GM21367 (cell line): ENCODE data around the gene ADGRL3.
"Not testable (repeated sequence)": the region's sequence is repeated elsewhere in the genome, so short reads cannot be mapped to it uniquely, and the experiment has no call there.

Source experiments
- ATAC-seq: cut with Tn5 transposase; IDR thresholded peaks from one replicate; pipeline ENCODE4 v1.9.1; 2021; ENCODE audit not compliant: unreplicated experiment

The ADGRL3 gene

DNA sequence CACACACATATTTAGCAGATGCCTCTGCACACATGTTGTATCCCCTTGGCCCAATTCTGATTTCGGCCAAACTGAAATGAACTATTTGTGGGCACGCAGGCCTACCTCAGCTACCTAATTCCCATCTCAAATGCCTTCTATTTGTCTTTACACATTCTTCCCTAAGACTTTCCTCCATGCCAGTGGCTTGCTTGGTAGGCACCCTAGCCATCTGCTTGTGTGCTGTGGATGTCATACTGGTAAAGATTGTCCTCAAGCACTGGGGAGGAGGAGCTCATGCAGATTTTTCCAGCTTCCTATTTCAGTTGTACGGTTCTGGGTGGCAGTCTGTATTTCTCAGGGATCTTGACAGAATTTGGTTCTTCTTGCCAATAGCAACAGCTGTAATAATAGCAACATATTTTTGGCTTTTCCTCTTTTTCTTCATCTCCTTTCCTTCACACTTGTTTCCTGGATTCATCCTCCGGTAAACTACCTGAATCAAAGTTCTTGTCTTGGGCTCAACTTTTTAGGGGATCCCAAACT is 514.3 kb downstream of the ADGRL3 start:
- ATAC-seq, result no peak

DNA sequence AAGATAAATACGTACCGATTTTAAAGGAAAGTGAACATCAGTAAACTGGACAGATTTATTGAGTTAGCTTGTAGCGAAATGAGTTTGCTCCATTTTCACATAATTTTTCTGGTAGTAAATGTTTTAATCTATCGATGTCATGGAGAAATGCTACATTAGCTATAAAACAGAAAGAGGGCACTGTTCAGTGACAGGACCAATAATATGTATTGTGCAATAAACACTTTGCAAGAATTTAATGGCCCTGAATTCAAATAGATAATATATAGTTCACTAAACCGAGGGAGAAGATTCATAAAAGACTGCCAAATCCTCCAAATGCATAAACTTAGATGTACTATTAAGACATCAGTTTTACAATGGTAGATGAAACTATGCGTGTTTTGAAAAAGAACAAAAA is 516.3 kb downstream of the ADGRL3 start:
- ATAC-seq, result no peak

DNA sequence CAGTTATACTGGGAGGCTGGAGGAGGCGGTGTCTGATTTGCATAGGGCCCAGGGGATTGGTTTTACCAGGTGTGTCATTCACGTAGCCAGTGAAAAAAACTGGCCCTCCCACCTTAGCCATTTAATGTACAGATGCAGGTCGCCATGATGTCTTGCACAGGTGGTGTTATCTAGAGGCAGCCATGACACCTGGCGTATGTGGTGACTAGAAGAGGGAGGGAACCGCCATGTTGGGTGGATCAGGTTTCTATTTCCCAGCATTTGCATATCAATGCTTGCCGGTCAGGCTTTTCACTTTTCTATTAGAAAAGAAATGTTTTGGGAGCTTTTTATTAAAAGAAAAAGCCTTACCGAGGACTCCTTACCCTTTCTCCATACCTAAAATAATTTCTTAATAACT is 523.4 kb downstream of the ADGRL3 start:
- no peak for ATAC-seq

DNA sequence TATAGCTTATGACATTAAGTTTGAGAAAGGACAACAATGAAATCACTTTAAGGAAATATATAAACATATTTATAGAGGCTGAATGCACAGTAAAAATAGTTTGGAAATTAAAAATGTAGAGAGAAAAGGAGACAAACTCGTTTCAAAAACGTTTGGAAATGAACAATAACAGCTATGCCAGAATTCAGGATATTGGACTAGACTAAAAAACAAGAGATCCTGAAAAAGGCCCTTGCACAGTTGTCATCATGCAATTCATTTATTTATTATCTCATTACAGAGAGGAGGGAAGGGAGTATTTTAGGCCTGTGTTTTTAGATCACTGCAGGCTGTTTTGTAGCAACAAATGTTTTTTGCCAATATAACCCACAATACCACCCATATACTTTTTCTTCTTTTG is 527.2 kb downstream of the ADGRL3 start:
- no peak for ATAC-seq

DNA sequence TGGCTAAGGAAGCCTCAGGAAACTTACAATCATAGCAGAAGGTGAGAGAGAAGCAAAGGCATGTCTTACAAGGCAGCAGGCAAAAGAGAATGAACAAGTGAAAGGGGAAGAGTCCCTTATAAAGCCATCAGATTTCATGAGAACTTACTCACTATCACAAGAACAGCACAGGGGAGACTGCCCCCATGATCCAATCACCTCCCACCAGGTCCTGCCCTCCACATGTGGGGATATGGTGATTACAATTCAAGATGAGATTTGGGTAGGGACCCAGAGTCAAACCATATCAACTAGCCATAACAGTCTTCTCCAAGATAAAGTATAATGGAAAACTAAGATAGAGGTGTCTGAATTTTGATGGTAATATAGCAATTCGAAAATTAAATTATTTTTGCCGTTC is 534.3 kb downstream of the ADGRL3 start:
- no peak for ATAC-seq

DNA sequence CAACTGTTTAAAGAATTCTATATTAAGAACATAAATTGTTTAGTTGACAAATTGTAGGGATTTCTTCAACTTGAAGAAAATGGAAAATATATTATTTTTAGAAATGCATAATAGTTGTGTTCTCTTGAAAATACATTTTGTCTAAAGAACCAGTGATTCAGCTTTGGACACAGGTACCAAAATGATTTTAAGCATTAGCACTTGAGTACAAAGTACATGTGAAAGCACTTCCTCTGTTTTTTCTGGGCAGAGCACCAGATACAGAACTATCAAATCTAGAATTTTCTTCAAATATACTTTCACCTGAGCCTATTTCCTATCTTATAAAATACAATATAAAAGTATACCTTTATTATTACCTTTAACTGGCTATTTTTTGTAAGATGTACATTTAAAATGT is 539.8 kb downstream of the ADGRL3 start:
- no peak for ATAC-seq

DNA sequence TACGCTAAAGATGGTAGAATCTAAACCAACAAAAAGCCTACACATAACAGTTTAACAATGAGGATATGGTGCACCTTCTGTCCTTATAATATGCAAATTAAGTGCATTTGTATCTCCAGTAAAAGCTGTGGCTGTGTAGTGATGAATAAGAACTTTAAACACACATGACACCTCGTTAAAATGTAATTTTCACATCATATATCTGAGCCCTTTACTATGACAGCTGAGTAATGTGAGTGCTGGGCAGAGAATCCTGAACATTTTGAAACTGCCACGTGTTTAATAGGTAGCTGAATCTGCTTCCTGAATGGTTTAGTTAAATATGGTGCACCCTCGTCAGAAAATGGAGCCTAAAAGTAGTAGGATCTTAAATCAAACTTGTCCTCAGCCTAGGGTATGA is 540.8 kb downstream of the ADGRL3 start:
- no peak for ATAC-seq

DNA sequence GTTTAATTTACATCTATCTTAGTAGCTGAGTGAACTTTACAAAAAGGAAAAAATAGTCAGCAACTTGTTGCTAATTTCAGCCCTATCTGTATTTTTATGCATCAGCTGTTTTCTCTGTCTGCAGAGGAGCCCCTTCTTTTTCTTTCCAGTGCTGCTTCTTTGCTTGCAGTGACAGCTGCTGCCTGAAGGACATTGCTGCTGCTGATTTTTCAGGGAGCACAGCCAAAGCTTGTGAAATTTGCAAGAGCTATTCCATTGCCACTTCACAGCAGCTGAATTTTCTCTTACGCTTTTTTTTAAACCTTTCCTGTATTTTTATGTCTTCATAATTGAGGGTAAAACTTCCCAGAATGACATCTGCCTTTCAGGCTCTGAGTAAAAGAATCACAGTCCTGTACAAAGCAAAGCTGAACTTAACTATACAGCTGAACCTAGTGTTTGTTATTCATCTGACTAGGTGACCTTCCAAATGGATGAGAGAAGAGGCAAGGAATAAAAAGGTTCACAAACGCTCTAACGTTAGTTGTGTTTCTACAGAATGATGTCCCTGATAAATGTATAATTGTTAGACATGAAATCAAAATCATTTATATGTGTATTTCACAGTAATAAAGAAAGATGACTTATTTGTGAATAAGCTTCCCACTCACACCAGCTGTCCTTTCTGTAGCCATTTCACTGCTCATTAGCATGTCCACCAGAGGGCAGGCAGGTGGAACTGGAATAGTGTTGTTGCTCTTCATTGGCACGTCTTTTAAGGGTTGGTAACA is 541.4 kb downstream of the ADGRL3 start:
- no peak for ATAC-seq

DNA sequence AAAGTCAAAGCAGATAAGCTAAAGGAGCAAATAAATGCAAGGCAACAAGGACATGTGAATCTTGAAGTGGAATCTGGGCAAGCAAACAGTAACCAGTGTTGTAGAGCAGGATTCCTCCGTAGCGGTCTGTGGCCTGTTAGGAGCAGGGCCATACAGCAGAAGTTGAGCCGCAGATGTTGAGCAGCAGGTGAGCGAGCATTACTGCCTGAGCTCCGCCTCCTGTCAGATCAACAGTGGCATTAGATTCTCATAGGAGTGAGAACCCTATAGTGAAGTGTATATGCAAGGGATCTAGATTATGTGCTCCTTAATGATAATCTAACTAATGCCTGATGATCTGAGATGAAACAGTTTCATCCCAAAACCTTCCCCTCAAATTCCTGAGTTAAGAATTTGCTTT is 550.7 kb downstream of the ADGRL3 start:
- ATAC-seq, result no peak

DNA sequence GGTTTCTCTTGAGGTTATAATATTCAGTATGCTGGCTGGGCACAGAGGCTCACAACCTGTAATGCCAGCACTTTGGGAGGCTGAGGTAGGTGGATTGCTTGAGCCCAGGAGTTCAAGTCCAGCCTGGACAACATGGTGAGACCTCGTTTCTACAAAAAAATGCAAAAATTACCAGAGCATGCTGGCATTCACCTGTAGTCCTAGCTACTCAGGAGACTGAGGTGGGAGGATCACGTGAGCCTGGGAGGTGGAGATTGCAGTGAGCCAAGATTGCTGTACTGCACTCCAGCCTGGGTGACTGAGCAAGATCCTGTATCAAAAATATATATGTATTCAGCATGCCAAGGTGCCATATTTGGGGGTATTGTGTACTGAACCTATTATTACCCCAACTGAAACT is 552.5 kb downstream of the ADGRL3 start:
- no peak for ATAC-seq

DNA sequence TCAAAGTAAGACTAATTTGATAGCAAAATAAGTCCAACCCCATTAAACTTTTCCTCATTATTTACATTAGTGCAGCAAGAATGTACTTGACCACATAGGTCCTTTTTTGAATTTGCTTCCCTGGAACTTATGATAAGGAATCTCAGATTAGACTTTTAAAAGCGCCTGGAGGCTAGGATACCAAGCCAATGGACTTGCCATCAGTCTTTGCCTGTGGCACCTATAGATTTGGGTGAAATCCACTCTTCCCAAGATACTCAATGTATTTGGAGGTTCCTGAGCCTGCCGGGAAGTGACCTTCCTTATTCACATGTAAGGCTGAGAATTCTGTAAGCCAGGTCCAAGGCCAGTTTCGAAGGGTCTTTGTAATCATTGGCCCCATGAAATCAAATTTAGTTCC is 553.6 kb downstream of the ADGRL3 start:
- ATAC-seq, result no peak

DNA sequence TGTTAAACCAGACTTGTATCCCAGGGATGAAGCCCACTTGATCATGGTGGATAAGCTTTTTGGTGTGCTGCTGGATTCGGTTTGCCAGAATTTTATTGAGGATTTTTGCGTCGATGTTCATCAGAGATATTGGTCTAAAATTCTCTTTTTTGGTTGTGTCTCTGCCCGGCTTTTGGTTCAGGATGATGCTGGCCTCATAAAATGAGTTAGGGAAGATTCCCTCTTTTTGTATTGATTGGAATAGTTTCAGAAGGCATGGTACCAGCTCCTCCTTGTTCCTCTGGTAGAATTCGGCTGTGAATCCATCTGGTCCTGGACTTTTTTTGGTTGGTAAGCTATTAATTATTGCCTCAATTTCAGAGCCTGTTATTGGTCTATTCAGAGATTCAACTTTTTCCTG is 556.8 kb downstream of the ADGRL3 start:
- ATAC-seq, result not testable (repeated sequence)

DNA sequence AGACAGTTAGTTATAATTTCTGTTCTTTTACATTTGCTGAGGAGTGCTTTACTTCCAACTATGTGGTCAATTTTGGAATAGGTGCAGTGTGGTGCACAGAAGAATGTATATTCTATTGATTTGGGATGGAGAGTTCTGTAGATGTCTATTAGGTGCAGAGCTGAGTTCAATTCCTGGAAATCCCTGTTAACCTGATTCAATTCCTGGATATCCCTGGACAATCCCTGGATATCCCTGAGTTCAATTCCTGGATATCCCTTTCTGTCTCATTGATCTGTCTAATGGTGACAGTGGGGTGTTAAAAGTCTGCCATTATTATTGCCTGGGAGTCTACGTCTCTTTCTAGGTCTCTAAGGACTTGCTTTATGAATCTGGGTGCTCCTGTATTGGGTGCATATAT is 557.9 kb downstream of the ADGRL3 start:
- ATAC-seq, result not testable (repeated sequence)

DNA sequence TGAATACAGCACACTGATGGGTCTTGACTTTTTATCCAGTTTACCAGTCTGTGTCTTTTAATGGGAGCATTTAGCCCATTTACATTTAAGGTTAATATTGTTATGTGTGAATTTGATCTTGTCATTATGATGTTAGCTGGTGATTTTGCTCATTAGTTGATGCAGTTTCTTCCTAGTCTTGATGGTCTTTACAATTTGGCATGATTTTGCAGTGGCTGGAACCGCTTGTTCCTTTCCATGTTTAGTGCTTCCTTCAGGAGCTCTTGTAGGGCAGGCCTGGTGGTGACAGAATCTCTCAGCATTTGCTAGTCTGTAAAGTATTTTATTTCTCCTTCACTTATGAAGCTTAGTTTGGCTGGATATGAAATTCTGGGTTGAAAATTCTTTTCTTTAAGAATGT is 558.5 kb downstream of the ADGRL3 start:
- not testable (repeated sequence) for ATAC-seq

DNA sequence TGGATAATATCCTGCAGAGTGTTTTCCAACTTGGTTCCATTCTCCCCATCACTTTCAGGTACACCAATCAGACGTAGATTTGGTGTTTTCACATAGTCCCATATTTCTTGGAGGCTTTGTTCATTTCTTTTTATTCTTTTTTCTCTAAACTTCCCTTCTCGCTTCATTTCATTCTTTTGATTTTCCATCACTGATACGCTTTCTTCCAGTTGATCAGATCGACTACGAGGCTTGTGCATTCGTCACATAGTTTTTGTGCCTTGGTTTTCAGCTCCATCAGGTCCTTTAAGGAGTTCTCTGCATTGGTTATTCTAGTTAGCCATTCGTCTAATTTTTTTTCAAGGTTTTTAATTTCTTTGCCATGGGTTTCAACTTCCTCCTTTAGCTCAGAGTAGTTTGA is 559.1 kb downstream of the ADGRL3 start:
- not testable (repeated sequence) for ATAC-seq

DNA sequence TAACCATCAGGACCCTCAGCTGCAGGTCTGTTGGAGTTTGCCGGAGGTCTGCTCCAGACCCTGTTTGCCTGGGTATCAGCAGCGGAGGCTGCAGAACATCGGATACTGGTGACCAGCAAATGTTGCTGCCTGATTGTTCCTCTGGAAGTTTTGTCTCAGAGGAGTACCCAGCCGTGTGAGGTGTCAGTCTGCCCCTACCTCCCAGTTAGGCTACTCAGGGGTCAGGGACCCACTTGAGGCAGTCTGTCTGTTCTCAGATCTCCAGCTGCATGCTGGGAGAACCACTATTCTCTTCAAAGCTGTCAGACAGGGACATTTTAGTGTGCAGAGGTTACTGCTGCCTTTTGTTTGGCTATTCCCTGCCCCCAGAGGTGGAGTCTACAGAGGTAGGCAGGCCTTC is 559.8 kb downstream of the ADGRL3 start:
- ATAC-seq, result not testable (repeated sequence)

DNA sequence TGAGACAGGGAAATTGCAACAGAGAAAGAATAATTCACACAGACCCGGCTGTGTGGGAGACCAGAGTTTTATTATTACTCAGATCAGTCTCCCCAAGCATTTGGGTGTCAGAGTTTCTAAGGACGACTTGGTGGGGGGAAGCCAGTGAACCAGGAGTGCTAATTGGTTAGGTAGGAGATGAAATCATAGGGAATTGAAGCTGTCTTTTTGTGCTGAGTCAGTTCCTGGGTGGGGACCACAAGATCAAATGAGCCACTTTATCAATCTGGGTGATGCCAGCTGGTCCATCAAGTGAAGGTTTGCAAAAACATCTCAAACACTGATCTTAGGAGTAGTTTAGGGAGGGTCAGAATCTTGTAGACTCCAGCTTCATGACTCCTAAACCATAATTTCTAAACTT is 560.7 kb downstream of the ADGRL3 start:
- no peak for ATAC-seq

DNA sequence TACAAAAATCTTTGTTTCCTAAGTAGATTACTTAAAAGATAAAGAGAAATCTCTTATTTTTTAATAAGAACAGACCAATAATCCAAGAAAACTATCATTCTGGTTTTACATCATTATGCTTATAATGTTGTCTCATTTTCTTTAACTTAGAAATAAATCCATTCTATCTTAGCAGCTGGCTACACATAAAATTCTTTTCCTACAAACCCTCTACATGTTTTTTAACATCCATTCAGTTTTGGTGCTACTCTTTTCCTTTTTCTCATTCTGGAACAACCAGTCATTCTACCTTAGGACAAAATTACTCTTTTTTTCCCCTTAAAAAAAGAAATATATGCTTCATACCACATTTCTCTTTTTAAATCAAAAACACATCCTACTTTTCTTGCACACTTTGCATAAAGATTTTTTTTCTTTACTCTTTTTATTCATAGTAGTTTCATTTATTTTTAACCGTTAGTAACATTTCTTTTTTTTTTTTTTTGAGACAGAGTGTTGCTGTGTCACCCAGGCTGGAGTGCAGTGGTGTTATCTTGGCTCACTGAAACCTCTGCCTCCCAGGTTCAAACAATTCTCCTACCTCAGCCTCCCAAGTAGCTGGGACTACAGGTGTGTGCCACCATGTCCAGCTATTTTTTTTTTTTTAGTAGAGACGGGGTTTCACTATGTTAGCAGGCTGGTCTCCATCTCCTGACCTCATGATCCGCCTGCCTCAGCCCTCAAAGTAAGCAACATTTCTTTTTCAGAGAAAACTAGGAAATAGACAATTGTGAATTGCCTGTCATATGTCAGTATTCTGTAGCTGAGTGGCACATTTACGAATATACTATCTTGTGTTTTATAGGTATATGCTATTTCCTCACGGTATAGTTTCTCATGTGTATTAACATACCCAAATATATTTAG is 562.8 kb downstream of the ADGRL3 start:
- ATAC-seq, result no peak

DNA sequence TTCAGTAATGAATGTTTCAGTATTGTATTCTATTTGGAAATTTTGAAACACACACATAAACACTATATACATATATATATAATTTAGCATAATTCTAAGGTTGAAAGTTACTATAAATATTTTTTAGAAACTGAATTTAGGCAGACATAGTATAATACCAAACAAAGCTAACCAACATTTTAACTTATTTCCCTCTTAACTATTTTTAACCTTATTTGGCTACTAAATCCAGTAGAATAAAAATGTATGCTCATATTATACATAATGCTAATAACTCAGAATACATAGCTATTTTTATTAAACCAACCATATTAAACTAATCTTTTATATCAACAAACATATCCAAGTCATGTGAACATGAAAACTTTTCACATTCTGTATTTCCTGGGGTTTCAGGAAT is 563.6 kb downstream of the ADGRL3 start:
- no peak for ATAC-seq

DNA sequence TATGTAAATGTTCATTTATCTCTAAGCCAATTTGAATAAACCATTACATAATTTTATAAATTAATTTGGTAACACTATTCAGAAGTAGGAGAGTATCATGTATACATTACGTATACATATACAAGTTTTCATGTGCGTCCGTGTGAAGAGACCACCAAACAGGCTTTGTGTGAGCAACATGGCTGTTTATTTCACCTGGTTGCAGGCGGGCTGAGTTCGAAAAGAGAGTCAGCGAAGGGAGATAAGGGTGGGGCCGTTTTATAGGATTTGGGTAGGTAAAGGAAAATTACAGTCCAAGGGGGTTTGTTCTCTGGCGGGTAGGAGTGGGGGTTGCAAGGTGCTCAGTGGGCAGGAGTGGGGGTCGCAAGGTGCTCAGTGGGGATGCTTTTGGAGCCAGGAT is 564.0 kb downstream of the ADGRL3 start:
- ATAC-seq, result not testable (repeated sequence)

DNA sequence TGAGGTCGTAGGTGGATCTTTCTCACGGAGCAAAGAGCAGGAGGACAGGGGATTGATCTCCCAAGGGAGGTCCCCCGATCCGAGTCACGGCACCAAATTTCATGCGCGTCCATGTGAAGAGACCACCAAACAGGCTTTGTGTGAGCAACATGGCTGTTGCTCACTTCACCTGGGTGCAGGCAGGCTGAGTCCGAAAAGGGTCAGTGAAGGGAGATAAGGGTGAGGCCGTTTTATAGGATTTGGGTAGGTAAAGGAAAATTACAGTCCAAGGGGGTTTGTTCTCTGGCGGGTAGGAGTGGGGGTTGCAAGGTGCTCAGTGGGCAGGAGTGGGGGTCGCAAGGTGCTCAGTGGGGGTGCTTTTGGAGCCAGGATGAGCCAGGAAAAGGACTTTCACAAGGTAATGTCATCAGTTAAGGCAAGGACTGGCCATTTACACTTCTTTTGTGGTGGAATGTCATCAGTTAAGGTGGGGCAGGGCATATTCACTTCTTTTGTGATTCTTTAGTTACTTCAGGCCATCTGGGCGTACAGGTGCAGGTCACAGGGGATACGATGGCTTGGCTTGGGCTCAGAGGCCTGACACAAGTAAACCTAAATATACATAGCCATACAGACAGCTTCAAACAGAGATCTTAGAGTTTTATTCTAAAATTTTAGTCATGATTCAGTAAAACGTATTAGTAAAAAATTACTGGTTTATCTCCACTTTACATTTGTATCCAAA is 569.5 kb downstream of the ADGRL3 start:
- ATAC-seq, result not testable (repeated sequence)
